ENCODE measurements around the gene TMEM132D. TPM values are rescaled to one million over a fixed set of nuclear protein-coding genes. Genes with fewer than 3 reads are reported as not detected.

Gene TMEM132D
- total RNA-seq, 1 donor from 2014 or later = not detected

- no peaks in the 10 kb centered on the region for H3K4me1 ChIP-seq
- H3K36me3 ChIP-seq = no peaks in the 10 kb centered on the region
- no peak overlapping the region for H3K4me3 ChIP-seq
- DNase-seq (ENCODE audit: extremely low spot score in 2 of 2) = no peak
- intact Hi-C loops (cut with DNase I) = no loop called here
- H3K9me3 ChIP-seq = no peaks in the 10 kb centered on the region
- H3K27me3 ChIP-seq = no peaks in the 10 kb centered on the region
- TF ChIP-seq POLR2A (IDR thresholded peaks at IDR 0.05) = no peak
- no peak overlapping the region for H3K27ac ChIP-seq
Observed at GRCh38 chr12:129928643-129929042, 24.8 kb upstream of the TMEM132D start.

GRCh38 chr12:129927316-129927900 is 23.6 kb upstream of the TMEM132D start:
- H3K4me3 ChIP-seq = no peak overlapping the region
- H3K27me3 ChIP-seq = no peaks in the 10 kb centered on the region
- H3K36me3 ChIP-seq = no peaks in the 10 kb centered on the region
- H3K9me3 ChIP-seq = no peaks in the 10 kb centered on the region
- TF ChIP-seq CTCF (IDR thresholded peaks at IDR 0.05) (no peak), POLR2AphosphoS5 (IDR thresholded peaks at IDR 0.05; ENCODE audit: insufficient read depth in 1 of 2, low read depth in 1 of 2) (no peak), POLR2A (IDR thresholded peaks at IDR 0.05) (no peak)
- no peak overlapping the region for H3K27ac ChIP-seq
- intact Hi-C loops (cut with DNase I) = no loop called here
- no peak for DNase-seq (ENCODE audit: extremely low spot score in 2 of 2)
- no peaks in the 10 kb centered on the region for H3K4me1 ChIP-seq

- Histone ChIP-seq H3K9me3 (no peaks in the 10 kb centered on the region), H3K36me3 (no peaks in the 10 kb centered on the region), H3K4me1 (no peaks in the 10 kb centered on the region), H3K27me3 (no peaks in the 10 kb centered on the region), H3K4me3 (no peak overlapping the region), H3K27ac (no peak overlapping the region)
- TF ChIP-seq POLR2A (IDR thresholded peaks at IDR 0.05) = no peak
- TF ChIP-seq CTCF (IDR thresholded peaks at IDR 0.05) = peak in 2 of 3 experiments; percentile 23
- DNase-seq (ENCODE audit: extremely low spot score in 2 of 2) = no peak
- intact Hi-C loops (cut with DNase I) = no loop called here
Observed at GRCh38 chr12:129911428-129912049, 7.7 kb upstream of the TMEM132D start.

- H3K4me1 ChIP-seq = no peaks in the 10 kb centered on the region
- no peaks in the 10 kb centered on the region for H3K27me3 ChIP-seq
- intact Hi-C loops (cut with DNase I) = no loop called here
- no peaks in the 10 kb centered on the region for H3K9me3 ChIP-seq
- TF ChIP-seq POLR2A (IDR thresholded peaks at IDR 0.05) = no peak
- no peak for TF ChIP-seq CTCF (IDR thresholded peaks at IDR 0.05)
- no peak for TF ChIP-seq POLR2AphosphoS5 (IDR thresholded peaks at IDR 0.05; ENCODE audit: insufficient read depth in 1 of 2, low read depth in 1 of 2)
- H3K36me3 ChIP-seq = no peaks in the 10 kb centered on the region
- peak in 1 of 2 donors; percentile 81 for DNase-seq (ENCODE audit: extremely low spot score in 2 of 2)
- H3K4me3 ChIP-seq = no peak overlapping the region
- no peak overlapping the region for H3K27ac ChIP-seq
Observed at GRCh38 chr12:129909051-129910020, 5.5 kb upstream of the TMEM132D start.

GRCh38 chr12:129903092-129903945 is 506 bp downstream of the TMEM132D start:
- Histone ChIP-seq H3K4me3 (no peak overlapping the region), H3K27me3 (no peaks in the 10 kb centered on the region), H3K27ac (no peak overlapping the region), H3K9me3 (no peaks in the 10 kb centered on the region), H3K36me3 (no peaks in the 10 kb centered on the region), H3K4me1 (no peaks in the 10 kb centered on the region)
- no peak for DNase-seq (ENCODE audit: extremely low spot score in 2 of 2)
- intact Hi-C loops (cut with DNase I) = no loop called here
- TF ChIP-seq POLR2AphosphoS5 (IDR thresholded peaks at IDR 0.05; ENCODE audit: insufficient read depth in 1 of 2, low read depth in 1 of 2) (no peak), POLR2A (IDR thresholded peaks at IDR 0.05) (no peak), CTCF (IDR thresholded peaks at IDR 0.05) (no peak)

Measured in vagina (tissue), 2 donors.